Heart left ventricle (tissue), 16 donors: ENCODE data around the gene PYGO2. TPM values are rescaled to one million over a fixed set of nuclear protein-coding genes. Genes with fewer than 3 reads are reported as not detected.

Source experiments
- ATAC-seq, 4 donors: fragments of 200-7000 bp; cut with Tn5 transposase; one replicate each; pipeline ENCODE4 v1.9.1; 2020 to 2022; ENCODE audit warnings: moderate library complexity in 4 of 4, mild to moderate bottlenecking in 3 of 4, moderate number of reproducible peaks in 1 of 4
- DNase-seq, 5 donors: peaks; one replicate each; pipeline ENCODE4 v3.0.0-alpha.2; 2020
- H3K27ac ChIP-seq, 12 donors: fragments of 200-600 bp; sonication (generic) in 4 of 12; one replicate each; pipeline versions ENCODE4 v1.5.0 to v1.8.0; 2016 to 2022; ENCODE audit warnings: mild to moderate bottlenecking in 2 of 12
- H3K27me3 ChIP-seq, 9 donors: fragments of 200-600 bp; sonication (generic) in 2 of 9; one replicate each; pipeline versions ENCODE4 v1.5.1 to v1.8.0; 2016 to 2022; ENCODE audit warnings: mild to moderate bottlenecking in 3 of 9
- H3K36me3 ChIP-seq, 9 donors: fragments of 200-600 bp; sonication (generic) in 2 of 9; one replicate each; pipeline versions ENCODE4 v1.5.0 to v1.8.0; 2018 to 2022; ENCODE audit warnings: mild to moderate bottlenecking in 2 of 9
- H3K4me1 ChIP-seq, 12 donors: fragments of 200-600 bp; sonication (generic) in 4 of 12; one replicate each; pipeline versions ENCODE4 v1.5.0 to v1.8.0; 2016 to 2022; ENCODE audit warnings: mild to moderate bottlenecking in 3 of 12
- H3K4me3 ChIP-seq, 12 donors: fragments of 200-600 bp; sonication (generic) in 4 of 12; one replicate each; pipeline versions ENCODE4 v1.5.0 to v1.8.0; 2017 to 2022; ENCODE audit warnings: mild to moderate bottlenecking in 9 of 12, moderate library complexity in 4 of 12
- H3K9me3 ChIP-seq, 12 donors: fragments of 200-600 bp; sonication (generic) in 4 of 12; one replicate each; pipeline versions ENCODE4 v1.5.0 to v1.8.0; 2016 to 2022; ENCODE audit warnings: mild to moderate bottlenecking in 1 of 12
- POLR2A ChIP-seq, 2 donors: fragments of 450-650 bp; IDR thresholded peaks; one replicate each; pipeline ENCODE4 v1.6.1; 2017; ENCODE audit warnings: antibody characterized with exemption in 2 of 2, mild to moderate bottlenecking in 2 of 2, moderate library complexity in 2 of 2
- WGBS, 4 donors: extraction: QIAGEN DNeasy Blood & Tissue Kit in 2 of 4; methylation state at CpG; one replicate each; pipeline versions ENCODE4 v1.1.5 to v1.1.7; 2013 to 2018; 5-methylcytosine and 5-hydroxymethylcytosine counted together
- intact Hi-C, 10 donors: fragments of 100-400 bp; cut with DNase I; formaldehyde crosslinking; loops; one replicate each; pipeline versions ENCODE4 v1.11.1 to v1.14.2; 2022
- polyA plus RNA-seq, 2 donors: library from polyadenylated mRNA; stranded (reverse); fragments of 200-250 nt; gene quantifications; one replicate each; pipeline ENCODE4 v1.2.3, GENCODE V29; 2013
- total RNA-seq, 9 donors: library from RNA; depleted of rRNA in 2 of 9; stranded (reverse); fragments of >200 nt in 2 of 9; fragmentation: NEBNext Ultra II Directional in 3 of 9; extraction: Animal tissue kit (Norgen Biotek cat#: 25700) in 3 of 9; gene quantifications; one replicate each; pipeline versions ENCODE4 v1.1.0 to v1.2.4, GENCODE V29; 2016 to 2023
- TF ChIP-seq, protein P1 (sequence below), 12 donors: fragments of 200-600 bp; sonication (generic) in 4 of 12; IDR thresholded peaks; one replicate each; pipeline versions ENCODE4 v1.5.0 to v1.8.0; 2018 to 2022; ENCODE audit warnings: antibody characterized with exemption in 12 of 12, mild to moderate bottlenecking in 5 of 12
- donor health status: ischemic (EF 13 %, LVEDD 7.1; RV severe dilation, severe dysfunction).
- donor health status: healthy with polysubstance abuse.
- donor health status: DM: no; HTN: yes; CAD: no.
- donor health status: DM: no; HTN: no; CAD: no.
- donor health status: ischemic (EF 25% LVEDD 6.9; RV normal size, moderate dysfunction).
- donor health status: ischemic (EF 25% LVEDD 5.7; RV mildly dilated, moderate dysfunction).
- donor health status: healthy.
- donor health status: DM: yes; HTN: yes; CAD: no.
- donor health status: ischemic (EF 35%, LVEDD 5.7; RV mildly dilated, moderate dysfunction).
- donor health status: nonischemic (EF 11% LVEDD 7.7; RV severe dilation, severe dysfunction).
- donor health status: DM: yes; HTN: yes; CAD: no.
- donor health status: PGD.
- donor health status: ischemic (EF 29% LVEDD 5.4; RV normal size, mild dysfunction).
- donor health status: nonischemic (EF 23%, LVEDD 6.1; RV moderate dilation, normal function).

The PYGO2 gene
- total and polyA plus RNA-seq, 11 donors: 9.7 to 19.2 (median 16.3) TPM

DNA sequence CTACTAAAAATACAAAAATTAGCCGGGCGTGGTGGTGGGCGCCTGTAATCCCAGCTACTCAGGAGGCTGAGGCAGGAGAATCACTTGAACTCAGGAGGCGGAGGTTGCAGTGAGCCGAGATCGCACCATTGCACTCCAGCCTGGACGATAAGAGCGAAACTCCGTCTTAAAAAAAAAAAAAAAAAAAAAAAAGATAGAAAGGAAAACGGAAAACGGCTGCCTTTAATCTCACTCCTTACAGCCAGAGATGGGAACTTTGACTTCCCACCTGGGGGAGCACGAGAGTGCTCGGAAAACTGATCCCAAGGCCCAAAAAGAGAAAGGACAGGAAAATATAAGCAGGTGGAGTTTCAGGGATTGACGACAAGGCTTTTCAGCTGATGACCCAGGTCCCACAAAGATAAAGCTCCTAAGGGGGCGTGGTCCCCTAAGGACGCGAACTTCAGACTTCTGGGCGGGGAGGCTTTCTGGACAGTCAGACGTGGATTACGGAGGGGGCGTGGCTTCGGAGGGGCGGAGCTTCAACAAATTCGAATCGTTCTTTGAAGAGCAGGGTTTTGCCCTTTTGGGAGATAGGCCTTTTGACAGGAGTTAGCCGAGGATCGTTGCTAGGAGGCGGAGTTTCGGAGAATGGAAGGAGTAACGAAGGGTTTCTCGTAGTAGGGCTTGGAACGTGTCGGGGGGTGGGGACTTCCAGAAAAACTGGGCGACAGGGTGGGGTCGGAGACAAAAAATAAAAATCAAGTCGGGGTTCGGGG lies 11.9 kb upstream of the PYGO2 start:
- Histone ChIP-seq H3K27ac (peak overlapping the region; percentile 92 to 99 (median 99)), H3K9me3 (no peaks in the 10 kb centered on the region), H3K36me3 (peaks cover 0 to 16% (median 5%) of the 10 kb centered on the region in 9 donors), H3K27me3 (no peaks in the 10 kb centered on the region), H3K4me3 (peak overlapping the region; percentile 51 to 84 (median 74)), H3K4me1 (peaks cover 22 to 66% (median 51%) of the 10 kb centered on the region in 12 donors)
- intact Hi-C loops: loop anchor here in 4 of 10 donors (1.0 to 5.0 kb wide), 6 partner anchors 10 to 79 kb away; partner anchors contain the start of genes ZBTB7B (in 2 of the 4), ADAM15 (in 1 of the 4), FLAD1 (in 1 of the 4) and PMVK (in 1 of the 4)
- TF ChIP-seq, protein P1, sequence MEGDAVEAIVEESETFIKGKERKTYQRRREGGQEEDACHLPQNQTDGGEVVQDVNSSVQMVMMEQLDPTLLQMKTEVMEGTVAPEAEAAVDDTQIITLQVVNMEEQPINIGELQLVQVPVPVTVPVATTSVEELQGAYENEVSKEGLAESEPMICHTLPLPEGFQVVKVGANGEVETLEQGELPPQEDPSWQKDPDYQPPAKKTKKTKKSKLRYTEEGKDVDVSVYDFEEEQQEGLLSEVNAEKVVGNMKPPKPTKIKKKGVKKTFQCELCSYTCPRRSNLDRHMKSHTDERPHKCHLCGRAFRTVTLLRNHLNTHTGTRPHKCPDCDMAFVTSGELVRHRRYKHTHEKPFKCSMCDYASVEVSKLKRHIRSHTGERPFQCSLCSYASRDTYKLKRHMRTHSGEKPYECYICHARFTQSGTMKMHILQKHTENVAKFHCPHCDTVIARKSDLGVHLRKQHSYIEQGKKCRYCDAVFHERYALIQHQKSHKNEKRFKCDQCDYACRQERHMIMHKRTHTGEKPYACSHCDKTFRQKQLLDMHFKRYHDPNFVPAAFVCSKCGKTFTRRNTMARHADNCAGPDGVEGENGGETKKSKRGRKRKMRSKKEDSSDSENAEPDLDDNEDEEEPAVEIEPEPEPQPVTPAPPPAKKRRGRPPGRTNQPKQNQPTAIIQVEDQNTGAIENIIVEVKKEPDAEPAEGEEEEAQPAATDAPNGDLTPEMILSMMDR (IDR thresholded peaks at IDR 0.05): peak in 6 of 12 donors; percentile 11 to 51 (median 28)
- peak in 1 of 2 donors; percentile 52 for TF ChIP-seq POLR2A (IDR thresholded peaks at IDR 0.05)
- ATAC-seq: peak; percentile 34 to 58 (median 49)
- DNase-seq: peak; percentile 95 to 97 (median 96)
- 3 to 7% (median 4%) methylated on average over 37 of the region's 37 CpGs for WGBS, 4 donors

DNA sequence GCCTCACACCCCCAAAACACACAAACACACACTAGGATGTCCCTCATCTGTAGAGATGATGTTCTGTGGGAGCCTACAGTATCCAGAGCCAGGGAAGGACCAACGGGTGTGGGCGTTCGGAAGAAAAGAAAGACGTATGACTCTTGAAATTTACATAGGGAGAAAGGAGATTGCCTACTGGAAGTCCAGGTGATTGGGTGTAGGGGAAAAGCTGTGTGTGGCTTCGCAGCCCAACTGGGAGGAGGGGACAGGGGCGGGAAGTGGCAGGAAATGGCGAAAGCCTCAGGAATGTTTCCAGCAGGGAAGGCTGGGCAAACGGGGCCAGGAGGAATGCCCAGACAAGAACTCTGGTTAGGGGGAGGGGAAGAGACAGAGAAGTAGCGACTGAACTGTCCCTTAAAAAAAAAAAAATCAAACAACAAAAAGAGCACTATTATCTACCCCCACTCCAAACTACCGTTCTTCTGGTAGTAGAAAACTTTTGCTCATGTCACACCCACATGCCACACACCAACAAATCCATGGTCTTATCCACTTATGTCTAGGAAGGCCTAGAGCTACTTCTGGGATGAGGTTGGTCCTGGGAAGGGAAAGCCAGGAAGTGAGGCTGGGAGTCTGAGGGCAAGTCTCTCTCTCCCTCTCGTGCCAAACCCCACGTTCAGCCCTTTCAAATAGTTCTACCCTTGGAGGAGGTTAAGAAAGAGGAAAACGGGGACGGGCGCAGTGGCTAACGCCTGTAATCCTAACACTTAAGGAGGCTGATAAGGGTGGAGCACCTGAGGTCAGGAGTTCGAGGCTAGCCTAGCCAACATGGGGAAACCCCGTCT lies 11.1 kb upstream of the PYGO2 start:
- WGBS, 4 donors: 12 to 22% (median 19%) methylated on average over 18 of the region's 18 CpGs
- H3K9me3 ChIP-seq: no peaks in the 10 kb centered on the region
- peak overlapping the region; percentile 92 to 99 (median 99) for H3K27ac ChIP-seq
- H3K27me3 ChIP-seq: no peaks in the 10 kb centered on the region
- TF ChIP-seq, protein P1 (IDR thresholded peaks at IDR 0.05): no peak
- TF ChIP-seq POLR2A (IDR thresholded peaks at IDR 0.05): peak in 1 of 2 donors; percentile 40
- peaks cover 22 to 72% (median 55%) of the 10 kb centered on the region in 12 donors for H3K4me1 ChIP-seq
- peak in 3 of 5 donors; percentile 66 to 81 (median 69) for DNase-seq
- peaks cover 0 to 20% (median 7%) of the 10 kb centered on the region in 9 donors for H3K36me3 ChIP-seq
- peak overlapping the region; percentile 51 to 84 (median 74) for H3K4me3 ChIP-seq
- ATAC-seq: no peak
- intact Hi-C loops: loop anchor here in 3 of 10 donors (5.0 kb wide), 3 partner anchors 35 to 80 kb away; partner anchors contain the start of genes ADAM15 (in 1 of the 3) and PMVK (in 1 of the 3)

DNA sequence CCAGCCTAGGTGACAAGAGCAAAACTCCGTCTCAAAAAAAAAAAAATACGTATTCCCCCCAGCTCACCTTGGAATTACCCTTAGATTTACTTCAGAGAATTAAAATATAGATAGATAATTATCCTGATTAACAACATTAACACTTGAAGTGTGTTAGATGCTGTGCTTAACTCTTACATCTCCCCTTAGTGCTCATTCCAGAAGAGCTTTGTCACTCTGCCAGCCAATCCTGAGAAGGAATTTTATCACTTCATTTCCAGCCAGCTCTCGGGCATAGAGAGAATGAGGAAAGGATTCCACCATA lies 10.6 kb upstream of the PYGO2 start:
- no peak for ATAC-seq
- 41 to 52% (median 47%) methylated on average over 3 of the region's 3 CpGs for WGBS, 4 donors

More for the DNA sequence above, 10.6 kb upstream of the PYGO2 start:
- Histone ChIP-seq H3K9me3 (no peaks in the 10 kb centered on the region), H3K36me3 (peaks cover 0 to 25% (median 13%) of the 10 kb centered on the region in 9 donors), H3K27me3 (no peaks in the 10 kb centered on the region), H3K27ac (peak overlapping the region; percentile 89 to 99 (median 99)), H3K4me1 (peaks cover 22 to 78% (median 59%) of the 10 kb centered on the region in 12 donors), H3K4me3 (peak overlapping the region in 8 of 12 donors; percentile 66 to 84 (median 78))
- TF ChIP-seq POLR2A (IDR thresholded peaks at IDR 0.05): no peak
- TF ChIP-seq, protein P1 (IDR thresholded peaks at IDR 0.05): no peak
- intact Hi-C loops: loop anchor here in 3 of 10 donors (5.0 kb wide), 3 partner anchors 35 to 80 kb away; partner anchors contain the start of genes ADAM15 (in 1 of the 3) and PMVK (in 1 of the 3)
- DNase-seq: no peak
